ENCODE results near the gene LENG9. TPM values are rescaled to one million over a fixed set of nuclear protein-coding genes. Genes with fewer than 3 reads are reported as not detected.

Gene LENG9
- total RNA-seq, 4 donors from 2014 or later = 4.5 to 9.2 (median 6.5) TPM

GRCh38 chr19:54484451-54484850 is 20.9 kb upstream of the LENG9 start:
- no peak for DNase-seq (ENCODE audit: low spot score in 2 of 2)
- H3K4me3 ChIP-seq (ENCODE audit: low read depth, poor library complexity, severe bottlenecking) = no peak overlapping the region
- WGBS, 2 donors = 66 to 68% methylated on average over 10 of the region's 10 CpGs
- TF ChIP-seq CTCF (IDR thresholded peaks at IDR 0.05) (no peak), POLR2A (IDR thresholded peaks at IDR 0.05) (no peak)
- intact Hi-C loops (cut with DNase I; ENCODE audit: low total_unique reads) = no loop called here

GRCh38 chr19:54482889-54483288 is 19.3 kb upstream of the LENG9 start:
- WGBS, 2 donors = 66 to 68% methylated on average over 3 of the region's 3 CpGs
- intact Hi-C loops (cut with DNase I; ENCODE audit: low total_unique reads) = no loop called here
- DNase-seq (ENCODE audit: low spot score in 2 of 2) = no peak
- H3K4me3 ChIP-seq (ENCODE audit: low read depth, poor library complexity, severe bottlenecking) = no peak overlapping the region
- TF ChIP-seq POLR2A (IDR thresholded peaks at IDR 0.05) (no peak), CTCF (IDR thresholded peaks at IDR 0.05) (no peak)

- WGBS, 2 donors = 11 to 12% methylated on average over 16 of the region's 16 CpGs
- no peak for DNase-seq (ENCODE audit: low spot score in 2 of 2)
- no peak overlapping the region for H3K4me3 ChIP-seq (ENCODE audit: low read depth, poor library complexity, severe bottlenecking)
- TF ChIP-seq CTCF (IDR thresholded peaks at IDR 0.05) = no peak
- intact Hi-C loops (cut with DNase I; ENCODE audit: low total_unique reads) = no loop called here
Observed at GRCh38 chr19:54481326-54481930, 17.9 kb upstream of the LENG9 start.

- H3K4me3 ChIP-seq (ENCODE audit: low read depth, poor library complexity, severe bottlenecking) = no peak overlapping the region
- no peak for DNase-seq (ENCODE audit: low spot score in 2 of 2)
- intact Hi-C loops (cut with DNase I; ENCODE audit: low total_unique reads) = no loop called here
- WGBS, 2 donors = 76 to 78% methylated on average over 2 of the region's 2 CpGs
- TF ChIP-seq POLR2A (IDR thresholded peaks at IDR 0.05) = no peak
Observed at GRCh38 chr19:54480051-54480450, 16.5 kb upstream of the LENG9 start.

- 19 to 22% methylated on average over 10 of the region's 10 CpGs for WGBS, 2 donors
- intact Hi-C loops (cut with DNase I; ENCODE audit: low total_unique reads) = no loop called here
- TF ChIP-seq CTCF (IDR thresholded peaks at IDR 0.05) (no peak), POLR2A (IDR thresholded peaks at IDR 0.05) (no peak)
- no peak for DNase-seq (ENCODE audit: low spot score in 2 of 2)
- H3K4me3 ChIP-seq (ENCODE audit: low read depth, poor library complexity, severe bottlenecking) = no peak overlapping the region
Observed at GRCh38 chr19:54478677-54479266, 15.2 kb upstream of the LENG9 start.

- intact Hi-C loops (cut with DNase I; ENCODE audit: low total_unique reads) = no loop called here
- no peak overlapping the region for H3K4me3 ChIP-seq (ENCODE audit: low read depth, poor library complexity, severe bottlenecking)
- TF ChIP-seq POLR2A (IDR thresholded peaks at IDR 0.05) (no peak), CTCF (IDR thresholded peaks at IDR 0.05) (no peak)
- 68 to 74% methylated on average over 3 of the region's 3 CpGs for WGBS, 2 donors
- no peak for DNase-seq (ENCODE audit: low spot score in 2 of 2)
Observed at GRCh38 chr19:54477650-54478049, 14.1 kb upstream of the LENG9 start.

All from lower leg skin (tissue), 4 donors.